ENCODE data around the gene FRMD4B.

Gene FRMD4B

GRCh38 chr3:69174871-69175737, 210.8 kb downstream of the FRMD4B start:
- DNase-seq (ENCODE audit: low read depth) = no peak

- no peak for DNase-seq (ENCODE audit: low read depth)
Measured at GRCh38 chr3:69174445-69174844, 211.4 kb downstream of the FRMD4B start.

GRCh38 chr3:69172058-69172457, 213.8 kb downstream of the FRMD4B start:
- no peak for DNase-seq (ENCODE audit: low read depth)

GRCh38 chr3:69166446-69166845, 219.4 kb downstream of the FRMD4B start:
- DNase-seq (ENCODE audit: low read depth) = no peak

GRCh38 chr3:69165744-69166143, 220.1 kb downstream of the FRMD4B start:
- DNase-seq (ENCODE audit: low read depth) = no peak

GRCh38 chr3:69164296-69164695, 221.6 kb downstream of the FRMD4B start:
- DNase-seq (ENCODE audit: low read depth) = no peak

GRCh38 chr3:69162308-69162980, 223.4 kb downstream of the FRMD4B start:
- DNase-seq (ENCODE audit: low read depth) = no peak

- DNase-seq (ENCODE audit: low read depth) = no peak
Measured at GRCh38 chr3:69161587-69162307, 224.1 kb downstream of the FRMD4B start.

- no peak for DNase-seq (ENCODE audit: low read depth)
Measured at GRCh38 chr3:69160525-69160924, 225.4 kb downstream of the FRMD4B start.

- no peak for DNase-seq (ENCODE audit: low read depth)
Measured at GRCh38 chr3:69160107-69160506, 225.8 kb downstream of the FRMD4B start.

- DNase-seq (ENCODE audit: low read depth) = no peak
Measured at GRCh38 chr3:69149586-69149985, 236.3 kb downstream of the FRMD4B start.

- DNase-seq (ENCODE audit: low read depth) = no peak
Measured at GRCh38 chr3:69145688-69146087, 240.2 kb downstream of the FRMD4B start.

GRCh38 chr3:69144631-69145245, 241.2 kb downstream of the FRMD4B start:
- no peak for DNase-seq (ENCODE audit: low read depth)

- DNase-seq (ENCODE audit: low read depth) = no peak
Measured at GRCh38 chr3:69143612-69144011, 242.3 kb downstream of the FRMD4B start.

GRCh38 chr3:69142797-69143454, 243.0 kb downstream of the FRMD4B start:
- no peak for DNase-seq (ENCODE audit: low read depth)

GRCh38 chr3:69142090-69142489, 243.8 kb downstream of the FRMD4B start:
- DNase-seq (ENCODE audit: low read depth) = no peak

- DNase-seq (ENCODE audit: low read depth) = no peak
Measured at GRCh38 chr3:69141313-69141712, 244.6 kb downstream of the FRMD4B start.

GRCh38 chr3:69137412-69137811, 248.5 kb downstream of the FRMD4B start:
- DNase-seq (ENCODE audit: low read depth) = no peak

- DNase-seq (ENCODE audit: low read depth) = no peak
Measured at GRCh38 chr3:69137005-69137404, 248.9 kb downstream of the FRMD4B start.

GRCh38 chr3:69130689-69131088, 255.2 kb downstream of the FRMD4B start:
- DNase-seq (ENCODE audit: low read depth) = no peak

GRCh38 chr3:69129531-69129930, 256.4 kb downstream of the FRMD4B start:
- DNase-seq (ENCODE audit: low read depth) = no peak

GRCh38 chr3:69128509-69128908, 257.4 kb downstream of the FRMD4B start:
- no peak for DNase-seq (ENCODE audit: low read depth)

Data from HS-27A (cell line).